ENCODE data around the gene ZNF497. TPM values are rescaled to one million over a fixed set of nuclear protein-coding genes. Genes with fewer than 3 reads are reported as not detected.

Gene ZNF497
- total RNA-seq, 1 donor from 2014 or later: 3.4 TPM

- H3K9me3 ChIP-seq: no peaks in the 10 kb centered on the region
- no peaks in the 10 kb centered on the region for H3K27me3 ChIP-seq
- no peak overlapping the region for H3K4me3 ChIP-seq
- DNase-seq (ENCODE audit: extremely low spot score in 2 of 2): no peak
- no peak overlapping the region for H3K27ac ChIP-seq
- intact Hi-C loops (cut with DNase I): no loop called here
- TF ChIP-seq CTCF (IDR thresholded peaks at IDR 0.05) (no peak), POLR2AphosphoS5 (IDR thresholded peaks at IDR 0.05; ENCODE audit: insufficient read depth in 1 of 2, low read depth in 1 of 2) (no peak), POLR2A (IDR thresholded peaks at IDR 0.05) (no peak)
- peaks cover 0 to 42% of the 10 kb centered on the region in 2 donors for H3K36me3 ChIP-seq
- H3K4me1 ChIP-seq: no peaks in the 10 kb centered on the region
These were observed 23.6 kb downstream of the ZNF497 start for GRCh38 chr19:58338825-58339558.

GRCh38 chr19:58338336-58338735 lies 24.2 kb downstream of the ZNF497 start:
- H3K4me1 ChIP-seq: no peaks in the 10 kb centered on the region
- no peak overlapping the region for H3K27ac ChIP-seq
- no peaks in the 10 kb centered on the region for H3K27me3 ChIP-seq

GRCh38 chr19:58336820-58337219 lies 25.7 kb downstream of the ZNF497 start:
- peaks cover 0 to 42% of the 10 kb centered on the region in 2 donors for H3K36me3 ChIP-seq
- intact Hi-C loops (cut with DNase I): no loop called here
- TF ChIP-seq CTCF (IDR thresholded peaks at IDR 0.05) (no peak), POLR2A (IDR thresholded peaks at IDR 0.05) (no peak), POLR2AphosphoS5 (IDR thresholded peaks at IDR 0.05; ENCODE audit: insufficient read depth in 1 of 2, low read depth in 1 of 2) (no peak)
- H3K9me3 ChIP-seq: no peaks in the 10 kb centered on the region
- H3K4me3 ChIP-seq: no peak overlapping the region
- DNase-seq (ENCODE audit: extremely low spot score in 2 of 2): no peak
- no peaks in the 10 kb centered on the region for H3K4me1 ChIP-seq
- H3K27ac ChIP-seq: no peak overlapping the region
- no peaks in the 10 kb centered on the region for H3K27me3 ChIP-seq

More at GRCh38 chr19:58338336-58338735, 24.2 kb downstream of the ZNF497 start:
- intact Hi-C loops (cut with DNase I): no loop called here
- Histone ChIP-seq H3K9me3 (no peaks in the 10 kb centered on the region), H3K36me3 (peaks cover 0 to 42% of the 10 kb centered on the region in 2 donors), H3K4me3 (no peak overlapping the region)
- no peak for TF ChIP-seq POLR2AphosphoS5 (IDR thresholded peaks at IDR 0.05; ENCODE audit: insufficient read depth in 1 of 2, low read depth in 1 of 2)
- TF ChIP-seq POLR2A (IDR thresholded peaks at IDR 0.05): no peak
- no peak for TF ChIP-seq CTCF (IDR thresholded peaks at IDR 0.05)
- no peak for DNase-seq (ENCODE audit: extremely low spot score in 2 of 2)

GRCh38 chr19:58336216-58336615 lies 26.3 kb downstream of the ZNF497 start:
- Histone ChIP-seq H3K27me3 (no peaks in the 10 kb centered on the region), H3K27ac (no peak overlapping the region), H3K4me1 (no peaks in the 10 kb centered on the region), H3K4me3 (no peak overlapping the region), H3K36me3 (peaks cover 0 to 42% of the 10 kb centered on the region in 2 donors), H3K9me3 (no peaks in the 10 kb centered on the region)
- intact Hi-C loops (cut with DNase I): no loop called here
- TF ChIP-seq POLR2A (IDR thresholded peaks at IDR 0.05): no peak
- no peak for TF ChIP-seq CTCF (IDR thresholded peaks at IDR 0.05)
- TF ChIP-seq POLR2AphosphoS5 (IDR thresholded peaks at IDR 0.05; ENCODE audit: insufficient read depth in 1 of 2, low read depth in 1 of 2): no peak
- DNase-seq (ENCODE audit: extremely low spot score in 2 of 2): no peak

GRCh38 chr19:58335630-58336029 lies 26.9 kb downstream of the ZNF497 start:
- Histone ChIP-seq H3K36me3 (peaks cover 0 to 42% of the 10 kb centered on the region in 2 donors), H3K9me3 (no peaks in the 10 kb centered on the region), H3K27ac (no peak overlapping the region), H3K27me3 (no peaks in the 10 kb centered on the region), H3K4me1 (no peaks in the 10 kb centered on the region), H3K4me3 (no peak overlapping the region)
- no peak for DNase-seq (ENCODE audit: extremely low spot score in 2 of 2)
- TF ChIP-seq POLR2A (IDR thresholded peaks at IDR 0.05): no peak
- no peak for TF ChIP-seq CTCF (IDR thresholded peaks at IDR 0.05)
- no peak for TF ChIP-seq POLR2AphosphoS5 (IDR thresholded peaks at IDR 0.05; ENCODE audit: insufficient read depth in 1 of 2, low read depth in 1 of 2)
- intact Hi-C loops (cut with DNase I): no loop called here
